Activated naive CD8-positive, alpha-beta T cell treated with anti-CD3 and anti-CD28 coated beads, Interleukin-2, amount 10 ng/mL, durations not matched to agents 7 days and 5 days (primary cell): ENCODE measurements around the gene DBI. TPM values are rescaled to one million over a fixed set of nuclear protein-coding genes. Genes with fewer than 3 reads are reported as not detected.

Source experiments
- ATAC-seq: fragments of 150-1000 bp; cut with Tn5 transposase; one replicate; pipeline ENCODE4 v1.10.0; 2021; ENCODE audit warnings: low read depth, moderate library complexity
- POLR2A ChIA-PET: fragments of 350-600 bp; sonication (Branson Sonifier 250); formaldehyde crosslinking; loops from one replicate; lab custom pipeline; 2021; ENCODE audit warnings: antibody characterized with exemption; lab: Charles Lee
- DNase-seq: peaks from one replicate; pipeline ENCODE4 v3.0.0; 2021
- H3K27ac Mint-ChIP-seq: one replicate; pipeline ENCODE4 v1.8.0; 2022; ENCODE audit warnings: mild to moderate bottlenecking, mixed read lengths
- H3K27me3 Mint-ChIP-seq: one replicate; pipeline ENCODE4 v1.8.0; 2022; ENCODE audit warnings: mild to moderate bottlenecking, moderate library complexity, mixed read lengths
- H3K36me3 Mint-ChIP-seq: one replicate; pipeline ENCODE4 v1.8.0; 2021; ENCODE audit warnings: mild to moderate bottlenecking, mixed read lengths
- H3K4me1 Mint-ChIP-seq: one replicate; pipeline ENCODE4 v1.8.0; 2021; ENCODE audit warnings: mixed read lengths
- H3K4me3 Mint-ChIP-seq: one replicate; pipeline ENCODE4 v1.8.0; 2022; ENCODE audit warnings: mild to moderate bottlenecking, moderate library complexity, mixed read lengths
- H3K9me3 Mint-ChIP-seq: one replicate; pipeline ENCODE4 v1.8.0; 2021; ENCODE audit warnings: mixed read lengths
- total RNA-seq, 2 experiments: library from RNA; stranded (reverse); gene quantifications; one replicate each; pipeline ENCODE4 v1.2.3, GENCODE V29; 2021

The DBI gene
- total RNA-seq, 2 experiments from 2014 or later, result 141 to 147 TPM

DNA sequence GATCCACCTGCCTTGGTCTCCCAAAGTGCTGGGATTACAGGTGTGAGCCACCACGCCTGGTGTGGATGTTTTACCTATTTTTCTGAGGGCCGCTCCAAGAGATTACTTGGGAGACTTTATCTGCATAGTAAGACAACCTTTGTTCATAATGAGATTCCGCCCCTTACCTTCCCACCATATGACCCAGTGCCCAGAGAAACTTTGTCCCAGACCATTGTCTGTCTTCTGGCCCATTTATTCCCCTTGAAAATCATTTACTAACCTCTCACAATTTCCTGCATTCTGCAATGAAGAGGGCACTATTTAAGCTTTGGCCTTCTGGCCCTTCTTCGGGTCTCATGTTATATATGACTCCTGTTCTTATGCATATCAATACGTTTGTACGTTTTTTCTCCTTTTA, 51.1 kb downstream of the DBI start:
- Mint-ChIP-seq H3K27ac (no peak overlapping the region), H3K4me1 (peaks cover 1% of the 10 kb centered on the region), H3K36me3 (no peaks in the 10 kb centered on the region), H3K9me3 (peaks cover 4% of the 10 kb centered on the region), H3K27me3 (peaks cover 28% of the 10 kb centered on the region), H3K4me3 (no peak overlapping the region)
- DNase-seq, result no peak
- no peak for ATAC-seq
- POLR2A ChIA-PET, result no interaction called here

DNA sequence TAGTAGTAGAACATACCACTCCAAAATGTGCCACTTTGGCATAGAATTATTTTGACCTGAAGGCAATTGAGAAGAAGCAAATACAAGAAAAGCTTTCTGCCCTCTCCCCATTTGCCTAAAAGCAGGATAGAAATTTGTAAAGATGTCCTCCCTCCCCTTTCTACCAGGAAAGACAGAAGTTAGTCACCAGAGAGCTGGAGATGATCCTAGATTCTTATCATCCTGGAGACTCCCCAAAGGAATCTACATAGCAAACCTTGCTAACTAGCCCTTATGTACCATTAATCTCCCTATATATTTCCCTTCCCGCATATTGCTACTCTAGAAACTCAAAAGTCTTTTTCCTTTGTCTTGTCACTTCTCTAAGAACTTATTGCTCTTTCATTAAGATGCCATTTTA, 52.3 kb downstream of the DBI start:
- no peak for ATAC-seq

DNA sequence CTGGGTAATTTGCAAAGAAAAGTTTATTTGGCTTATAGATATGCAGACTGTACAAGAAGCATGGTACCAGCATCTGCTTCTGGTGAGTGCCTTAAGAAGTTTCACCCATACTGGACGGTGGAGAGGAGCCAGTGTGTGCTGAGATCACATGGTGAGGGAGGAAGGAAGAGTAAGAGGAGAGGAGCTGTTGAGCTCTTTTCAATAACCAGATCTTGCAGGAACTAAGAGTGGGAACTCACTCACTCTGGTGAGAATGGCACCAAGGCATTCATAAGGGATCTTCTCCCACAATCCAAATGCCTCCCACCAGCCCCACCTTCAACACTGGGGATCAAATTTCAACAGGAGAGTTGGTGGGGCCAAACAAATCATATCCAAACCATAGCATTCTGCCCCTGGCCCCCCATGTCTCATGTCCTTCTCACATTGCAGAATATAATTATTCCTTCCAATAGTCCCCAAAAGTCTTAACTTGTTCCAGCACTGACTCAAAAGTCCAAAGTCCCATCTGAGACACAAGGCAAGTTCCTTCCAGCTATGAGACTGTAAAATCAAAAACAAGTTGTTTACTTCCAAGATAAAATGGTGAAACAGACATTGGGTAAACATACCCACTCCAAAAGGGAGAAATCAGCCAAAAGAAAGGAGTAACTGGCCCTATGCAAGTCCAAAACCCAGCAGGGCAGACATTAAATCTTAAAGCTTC, 53.2 kb downstream of the DBI start:
- Mint-ChIP-seq H3K4me1 (peaks cover 1% of the 10 kb centered on the region), H3K4me3 (no peak overlapping the region), H3K9me3 (peaks cover 4% of the 10 kb centered on the region), H3K36me3 (no peaks in the 10 kb centered on the region), H3K27ac (no peak overlapping the region), H3K27me3 (peaks cover 23% of the 10 kb centered on the region)
- no peak for DNase-seq
- no peak for ATAC-seq
- POLR2A ChIA-PET, result no interaction called here

More for the DNA sequence above, 52.3 kb downstream of the DBI start:
- no peak for DNase-seq
- H3K27ac Mint-ChIP-seq, result no peak overlapping the region
- peaks cover 28% of the 10 kb centered on the region for H3K27me3 Mint-ChIP-seq
- no peaks in the 10 kb centered on the region for H3K36me3 Mint-ChIP-seq
- POLR2A ChIA-PET, result no interaction called here
- peaks cover 4% of the 10 kb centered on the region for H3K9me3 Mint-ChIP-seq
- H3K4me3 Mint-ChIP-seq, result no peak overlapping the region
- peaks cover 1% of the 10 kb centered on the region for H3K4me1 Mint-ChIP-seq

DNA sequence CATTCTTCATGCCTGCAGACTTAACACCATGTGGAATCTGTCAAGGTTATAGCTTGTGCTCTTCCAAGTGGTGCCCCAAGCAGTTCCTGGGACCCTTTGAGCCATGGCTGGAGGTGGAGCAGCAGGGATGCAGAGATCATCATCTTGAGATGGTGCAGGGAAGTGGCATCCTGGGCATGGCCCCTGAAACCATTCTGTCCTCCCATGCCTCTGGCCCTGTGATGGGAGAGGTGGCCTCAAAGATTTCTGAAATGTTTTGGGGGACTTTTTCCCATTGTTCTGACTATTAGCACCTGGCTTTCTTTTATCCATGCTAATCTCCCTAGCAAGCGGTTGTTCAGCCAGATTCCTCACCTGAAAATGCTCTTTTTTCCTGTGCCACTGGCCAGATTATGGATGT, 54.5 kb downstream of the DBI start:
- no peaks in the 10 kb centered on the region for H3K4me1 Mint-ChIP-seq
- no peak overlapping the region for H3K27ac Mint-ChIP-seq
- POLR2A ChIA-PET, result no interaction called here
- H3K4me3 Mint-ChIP-seq, result no peak overlapping the region
- DNase-seq, result no peak
- H3K36me3 Mint-ChIP-seq, result no peaks in the 10 kb centered on the region
- peaks cover 4% of the 10 kb centered on the region for H3K9me3 Mint-ChIP-seq
- ATAC-seq, result no peak
- peaks cover 23% of the 10 kb centered on the region for H3K27me3 Mint-ChIP-seq

DNA sequence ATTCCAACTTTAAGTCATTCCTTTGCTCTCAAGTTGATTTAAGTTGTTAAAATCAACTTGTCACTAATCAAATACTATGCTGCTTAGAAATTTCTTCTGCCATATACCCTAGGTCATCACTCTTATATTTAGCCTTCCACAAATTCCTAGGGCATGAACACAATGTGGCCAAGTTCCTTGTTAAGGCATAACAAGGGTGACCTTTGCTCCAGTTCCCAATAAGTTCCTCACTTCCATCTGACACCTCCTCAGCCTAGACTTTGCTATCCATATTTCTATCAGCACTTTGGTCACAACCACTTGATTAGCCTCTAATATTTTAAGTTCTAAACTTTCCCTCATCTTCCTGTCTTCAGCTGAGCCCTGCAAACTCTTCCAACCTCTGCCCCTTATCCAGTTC, 55.0 kb downstream of the DBI start:
- POLR2A ChIA-PET, result no interaction called here
- H3K4me1 Mint-ChIP-seq, result no peaks in the 10 kb centered on the region
- H3K4me3 Mint-ChIP-seq, result no peak overlapping the region
- H3K27ac Mint-ChIP-seq, result no peak overlapping the region
- H3K9me3 Mint-ChIP-seq, result peaks cover 4% of the 10 kb centered on the region
- DNase-seq, result no peak
- H3K36me3 Mint-ChIP-seq, result no peaks in the 10 kb centered on the region
- no peak for ATAC-seq
- H3K27me3 Mint-ChIP-seq, result peaks cover 25% of the 10 kb centered on the region

Other genes starting within 250 kb of the DBI start
- not detected for gene C1QL2, start 208.2 kb upstream of the DBI start, total RNA-seq
- gene STEAP3, start 143.1 kb upstream of the DBI start, total RNA-seq, result under 1 TPM in 1 of 2 experiments, not detected in 1; 0.19 TPM
- 1 to 10 TPM; 6.4 to 7.5 TPM for gene C2orf76, start 143 bp upstream of the DBI start, total RNA-seq
- not detected for gene TMEM37, start 64.9 kb downstream of the DBI start, total RNA-seq
- gene SCTR, start 157.5 kb downstream of the DBI start, total RNA-seq, result not detected
- gene CFAP221, start 177.5 kb downstream of the DBI start, total RNA-seq, result not detected